CD4-positive, alpha-beta T cell treated with Interleukin-6 for 4 hours (primary cell): ENCODE results near the gene XRCC6.
"Not testable (repeated sequence)": the region's sequence is repeated elsewhere in the genome, so short reads cannot be mapped to it uniquely, and the experiment has no call there.

Source experiments
- DNase-seq: peaks from one replicate; pipeline ENCODE4 v3.0.0-alpha.2; 2020; ENCODE audit warnings: mixed read lengths

XRCC6 gene

DNA sequence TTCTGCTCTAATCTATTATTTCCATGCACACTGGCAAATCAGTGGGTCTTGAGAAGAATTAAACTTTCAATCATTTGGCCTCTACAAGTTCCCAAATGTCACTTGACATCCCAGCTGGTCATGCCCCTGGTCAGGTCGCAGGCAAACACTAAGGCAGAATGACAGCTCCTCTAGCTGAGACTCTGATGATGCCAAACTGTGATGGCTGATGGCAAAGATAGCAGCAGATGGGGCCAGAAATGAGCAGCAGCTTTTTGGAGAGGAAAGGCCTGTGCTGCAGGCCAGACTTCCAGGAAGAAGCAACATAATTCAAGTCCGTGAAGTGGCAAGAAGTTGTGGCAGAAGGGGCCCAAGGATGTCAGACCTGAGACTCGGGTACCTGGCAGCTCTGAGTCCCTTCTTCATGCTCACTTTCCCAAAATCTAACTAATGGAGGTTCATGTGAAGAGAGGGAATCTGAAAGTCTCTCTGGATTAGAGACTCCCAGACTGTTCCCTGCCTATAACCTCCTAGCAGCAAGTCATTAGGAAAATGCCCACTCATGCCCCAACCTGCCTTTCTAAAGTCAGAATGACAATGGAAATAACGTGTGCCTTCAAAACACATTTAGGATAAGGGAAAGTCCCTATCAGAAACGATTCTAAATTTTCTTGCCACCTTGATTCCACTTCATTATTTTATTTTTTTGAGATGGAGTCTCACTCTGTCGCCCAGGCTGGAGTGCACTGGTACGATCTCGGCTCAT lies 22.0 kb upstream of the XRCC6 start:
- DNase-seq, result no peak

DNA sequence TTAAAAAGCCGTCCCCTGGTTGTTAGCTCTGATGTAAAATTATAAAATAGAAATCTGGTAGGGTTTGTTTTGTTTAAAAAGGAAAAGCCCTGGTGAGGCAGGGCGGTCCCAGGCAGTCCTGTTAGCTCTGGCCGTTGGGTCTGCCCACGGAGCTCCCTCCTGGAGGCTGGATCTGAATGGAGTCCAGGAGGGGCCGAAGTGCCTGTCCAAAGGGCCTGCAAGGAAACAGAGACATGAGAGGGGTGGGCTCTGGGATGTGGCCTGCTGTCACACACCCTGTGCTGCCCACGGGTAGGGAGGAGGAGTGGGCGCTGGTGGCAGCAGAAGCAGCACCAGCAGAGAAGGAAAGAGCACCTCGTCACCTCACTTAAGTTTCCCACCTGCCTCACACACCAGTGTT lies 20.1 kb upstream of the XRCC6 start:
- DNase-seq, result no peak

DNA sequence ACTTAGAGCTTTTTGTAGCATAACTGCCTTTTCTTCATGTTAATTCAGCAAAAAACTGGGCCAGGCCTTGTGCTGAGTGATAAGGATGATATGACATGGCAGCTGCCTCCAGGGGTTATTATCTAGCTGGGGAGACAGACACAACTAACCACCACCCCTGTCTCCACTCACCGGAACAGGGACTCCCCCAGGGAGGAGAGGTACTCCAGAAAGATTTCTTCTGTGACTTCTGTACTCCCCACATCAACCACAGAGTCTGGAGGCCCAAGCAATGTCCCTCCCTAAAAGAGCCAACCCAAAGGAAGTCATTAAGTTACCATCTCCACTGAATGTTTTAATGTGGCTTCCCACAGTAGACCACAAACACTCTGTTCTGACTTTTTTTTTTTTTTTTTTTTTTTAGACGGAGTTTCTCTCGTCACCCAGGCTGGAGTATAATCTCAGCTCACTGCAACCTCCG lies 17.2 kb upstream of the XRCC6 start:
- peak; percentile 39 for DNase-seq

DNA sequence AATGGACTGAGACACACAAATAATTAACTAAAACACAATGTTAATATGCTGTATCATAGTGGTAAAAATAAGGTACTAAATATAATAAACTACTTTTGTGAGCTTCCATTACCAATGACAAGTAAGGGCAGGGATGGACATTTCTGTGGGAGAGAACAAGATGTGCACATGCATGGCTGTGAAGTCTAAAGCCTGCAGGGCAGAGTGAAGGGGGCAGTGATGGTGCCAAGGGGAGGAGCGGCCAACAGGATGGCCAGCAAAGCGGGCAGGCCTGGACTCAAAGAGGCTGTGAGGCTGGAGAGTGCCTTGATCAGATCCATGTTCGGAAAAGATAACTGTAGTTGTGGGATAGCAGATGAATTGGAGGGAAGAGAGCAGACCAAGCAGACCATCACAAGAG lies 12.7 kb upstream of the XRCC6 start:
- no peak for DNase-seq

DNA sequence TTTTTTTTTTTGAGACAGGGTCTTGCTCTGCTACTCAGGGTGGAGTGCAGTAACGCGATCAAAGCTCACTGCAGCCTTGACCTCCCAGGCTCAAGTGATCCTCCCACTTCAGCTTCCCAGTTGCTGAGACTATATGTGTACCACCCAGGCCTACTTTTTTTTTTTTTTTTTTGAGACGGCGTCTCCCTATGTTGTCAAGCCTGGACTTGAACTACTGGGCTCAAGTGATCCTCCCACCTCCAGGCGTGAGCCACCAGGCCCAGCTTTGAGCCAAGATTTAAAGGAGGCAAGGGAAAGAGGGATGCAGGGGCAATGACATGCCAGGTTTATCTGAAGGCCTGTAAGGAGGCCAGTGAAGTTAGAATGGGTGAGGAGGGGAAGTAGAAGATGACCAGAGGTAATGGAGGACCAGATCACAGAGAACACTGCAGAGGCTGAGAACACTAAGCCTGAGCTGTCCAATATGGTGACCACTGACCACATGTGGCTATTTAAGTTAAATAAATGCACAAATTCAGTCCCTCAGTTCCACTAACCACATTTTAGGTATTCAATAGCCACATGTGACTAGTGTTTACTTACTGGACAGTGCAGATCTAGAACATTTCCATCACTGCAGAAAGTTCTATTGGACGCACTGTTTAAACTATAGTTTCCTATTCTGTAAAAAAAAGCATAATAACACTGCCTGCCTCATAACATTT lies 8.3 kb upstream of the XRCC6 start:
- DNase-seq, result no peak

DNA sequence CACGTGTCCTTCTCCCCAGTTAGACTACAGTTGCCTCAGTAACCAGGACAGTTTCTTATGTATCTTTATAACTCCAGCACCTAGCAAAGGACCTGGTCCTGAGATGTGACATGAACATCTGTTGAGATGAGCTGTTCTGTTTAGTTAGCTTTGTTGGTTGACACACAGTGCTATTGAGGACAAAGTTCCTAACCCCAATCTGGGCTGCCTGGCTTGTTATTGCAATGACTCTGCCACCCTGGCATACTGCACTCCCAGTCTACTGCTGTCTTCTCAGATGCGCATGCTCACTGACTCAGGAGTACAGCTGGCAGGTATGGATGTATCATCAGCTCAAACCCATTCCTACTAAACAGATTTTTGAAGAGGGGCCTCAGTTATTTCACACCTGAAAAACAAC lies 7.6 kb upstream of the XRCC6 start:
- DNase-seq, result no peak

DNA sequence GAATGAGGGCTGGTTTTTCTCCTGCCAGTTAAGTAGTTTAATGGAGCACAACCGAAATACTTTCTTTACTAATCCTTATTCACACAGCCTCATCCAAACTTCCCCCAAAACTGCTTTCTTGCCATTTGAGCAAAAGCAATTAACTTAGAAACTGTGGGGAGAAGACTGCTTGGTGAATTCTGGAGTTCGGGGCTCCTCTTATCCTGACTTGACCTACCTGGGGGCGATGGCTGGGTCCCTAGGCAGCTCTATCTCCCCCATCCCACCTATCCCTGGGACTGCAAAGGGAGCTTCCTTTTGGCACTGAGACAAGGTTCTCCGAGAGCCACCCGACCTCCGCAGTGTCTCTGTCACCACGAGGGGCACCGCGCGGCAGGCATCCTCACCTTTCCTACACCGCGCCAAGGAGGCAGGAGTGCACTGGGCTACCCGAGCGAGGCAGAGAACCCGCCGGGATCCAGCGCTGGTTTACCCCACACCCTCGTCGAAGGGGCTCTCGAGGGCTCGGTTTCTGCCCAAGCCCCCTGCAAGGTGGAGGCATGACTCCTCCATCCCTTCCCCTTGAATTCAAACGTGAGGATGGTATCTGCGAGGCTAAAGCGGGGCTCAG lies 1.0 kb upstream of the XRCC6 start:
- DNase-seq, result peak; percentile 40

DNA sequence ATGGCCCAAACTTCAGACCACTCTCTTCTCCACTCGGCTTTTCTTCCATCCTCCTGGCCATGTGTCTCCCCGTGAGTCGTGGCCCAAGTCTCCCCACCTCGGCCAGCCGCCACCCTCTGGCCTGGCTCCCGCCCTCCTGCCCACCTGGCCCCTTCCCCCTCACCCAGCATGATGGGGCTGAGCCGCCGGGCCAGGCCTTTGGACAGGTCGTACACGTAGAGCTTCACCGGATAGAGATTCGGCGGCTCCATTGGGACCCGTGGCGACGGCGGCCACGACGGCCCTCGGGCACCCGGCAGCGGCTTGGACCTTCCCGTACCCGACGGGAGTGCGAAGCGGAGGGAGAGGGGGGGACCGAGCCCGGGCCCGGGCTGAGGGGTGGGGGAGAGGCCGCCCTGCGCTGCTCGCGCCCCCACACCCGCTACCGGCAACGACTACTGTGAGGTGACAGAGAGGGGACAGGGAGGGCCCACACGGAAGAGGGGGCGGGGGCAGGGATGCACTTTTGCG lies 451 bp upstream of the XRCC6 start, which contains the start of gene DESI1:
Gene DESI1 (minus strand): TSS at position 455 of the 510 bp plus-strand sequence. CDS start 204 bp downstream, at position 251.
- DNase-seq, result no peak

DNA sequence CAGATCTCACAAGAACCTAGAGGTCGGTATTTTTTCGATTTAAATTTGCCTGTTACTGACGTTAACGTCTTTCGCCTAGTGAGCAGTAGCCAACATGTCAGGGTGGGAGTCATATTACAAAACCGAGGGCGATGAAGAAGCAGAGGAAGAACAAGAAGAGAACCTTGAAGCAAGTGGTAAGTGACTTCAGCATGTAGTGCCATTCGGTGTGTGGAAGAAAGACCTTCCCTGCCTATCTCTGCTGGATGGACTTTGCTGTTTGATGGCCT lies 750 bp downstream of the XRCC6 start:
- no peak for DNase-seq

DNA sequence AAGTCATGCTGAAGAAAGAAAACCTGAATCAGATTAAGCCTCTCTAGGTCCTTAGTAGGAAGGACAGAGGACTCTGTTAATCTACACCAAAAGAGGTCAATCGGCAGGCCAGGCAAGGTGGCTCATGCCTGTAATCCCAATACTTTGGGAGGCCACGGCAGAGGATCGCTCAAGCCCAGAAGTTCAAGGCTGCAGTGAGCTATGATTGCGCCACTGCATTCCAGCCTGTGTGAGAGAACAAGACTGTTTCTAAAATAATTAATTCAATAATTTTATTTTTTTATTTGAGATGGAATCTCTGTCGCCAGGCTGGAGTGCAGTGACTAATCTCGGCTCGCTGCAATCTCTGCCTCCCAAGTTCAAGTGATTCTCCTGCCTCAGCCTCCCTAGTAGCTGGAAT lies 4.5 kb downstream of the XRCC6 start:
- no peak for DNase-seq

DNA sequence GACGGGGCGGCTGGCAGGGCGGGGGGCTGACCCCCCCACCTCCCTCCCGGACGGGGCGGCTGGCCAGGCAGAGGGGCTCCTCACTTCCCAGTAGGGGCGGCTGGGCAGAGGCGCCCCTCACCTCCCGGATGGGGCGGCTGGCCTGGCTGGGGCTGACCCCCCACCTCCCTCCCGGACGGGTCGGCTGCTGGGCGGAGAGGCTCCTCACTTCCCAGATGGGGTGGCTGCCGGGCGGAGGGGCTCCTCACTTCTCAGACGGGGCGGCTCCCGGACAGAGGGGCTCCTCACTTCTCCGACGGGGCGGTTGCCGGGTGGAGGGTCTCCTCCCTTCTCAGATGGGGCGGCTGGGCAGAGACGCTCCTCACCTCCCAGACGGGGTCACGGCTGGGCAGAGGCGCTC lies 10.0 kb downstream of the XRCC6 start:
- DNase-seq, result not testable (repeated sequence)

DNA sequence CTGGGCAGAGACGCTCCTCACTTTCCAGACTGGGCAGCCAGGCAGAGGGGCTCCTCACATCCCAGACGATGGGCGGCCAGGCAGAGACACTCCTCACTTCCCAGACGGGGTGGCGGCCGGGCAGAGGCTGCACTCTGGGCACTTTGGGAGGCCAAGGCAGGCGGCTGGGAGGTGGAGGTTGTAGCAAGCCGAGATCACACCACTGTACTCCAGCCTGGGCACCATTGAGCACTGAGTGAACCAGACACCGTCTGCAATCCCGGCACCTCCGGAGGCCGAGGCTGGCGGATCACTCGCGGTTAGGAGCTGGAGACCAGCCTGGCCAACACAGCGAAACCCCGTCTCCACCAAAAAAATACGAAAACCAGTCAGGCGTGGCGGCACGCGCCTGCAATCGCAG lies 10.5 kb downstream of the XRCC6 start:
- DNase-seq, result not testable (repeated sequence)

DNA sequence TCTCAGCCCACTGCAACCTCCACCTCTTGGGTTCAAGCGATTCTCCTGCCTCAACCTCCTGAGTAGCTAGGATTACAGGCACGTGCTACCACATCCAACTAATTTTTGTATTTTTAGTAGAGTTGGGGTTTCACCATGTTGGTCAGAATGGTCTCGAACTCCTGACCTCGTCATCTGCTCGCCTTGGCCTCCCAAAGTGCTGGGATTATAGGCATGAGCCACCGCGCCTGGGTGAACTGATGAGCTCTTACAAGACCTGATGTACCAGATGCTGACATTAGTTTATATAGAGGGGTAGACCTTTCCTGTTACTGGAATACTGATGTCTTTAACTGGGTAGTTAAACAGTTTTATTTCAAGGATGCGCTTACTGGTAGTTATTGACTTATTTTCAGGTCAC lies 13.5 kb downstream of the XRCC6 start:
- not testable (repeated sequence) for DNase-seq

DNA sequence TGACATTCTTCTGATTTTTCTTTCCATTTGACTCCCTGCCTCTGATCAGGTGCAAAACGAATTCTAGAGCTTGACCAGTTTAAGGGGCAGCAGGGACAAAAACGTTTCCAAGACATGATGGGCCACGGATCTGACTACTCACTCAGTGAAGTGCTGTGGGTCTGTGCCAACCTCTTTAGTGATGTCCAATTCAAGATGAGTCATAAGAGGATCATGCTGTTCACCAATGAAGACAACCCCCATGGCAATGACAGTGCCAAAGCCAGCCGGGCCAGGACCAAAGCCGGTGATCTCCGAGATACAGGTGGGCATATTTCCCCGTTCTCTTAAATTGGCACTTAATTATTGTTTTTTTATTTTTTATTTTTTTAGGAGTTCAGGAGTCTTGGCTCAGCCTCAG lies 15.4 kb downstream of the XRCC6 start:
- no peak for DNase-seq

DNA sequence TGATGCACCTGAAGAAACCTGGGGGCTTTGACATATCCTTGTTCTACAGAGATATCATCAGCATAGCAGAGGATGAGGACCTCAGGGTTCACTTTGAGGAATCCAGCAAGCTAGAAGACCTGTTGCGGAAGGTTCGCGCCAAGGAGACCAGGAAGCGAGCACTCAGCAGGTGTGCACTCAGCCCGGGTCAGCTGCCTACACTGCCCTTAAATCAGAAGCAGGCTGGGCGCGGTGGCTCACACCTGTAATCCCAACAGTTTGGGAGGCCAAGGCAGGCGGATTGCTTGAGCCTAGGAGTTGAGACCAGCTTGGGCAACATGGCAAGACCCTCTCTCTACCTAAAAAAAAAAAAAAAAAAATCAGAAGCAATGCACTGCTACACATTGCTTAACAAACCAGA lies 16.5 kb downstream of the XRCC6 start:
- not testable (repeated sequence) for DNase-seq

DNA sequence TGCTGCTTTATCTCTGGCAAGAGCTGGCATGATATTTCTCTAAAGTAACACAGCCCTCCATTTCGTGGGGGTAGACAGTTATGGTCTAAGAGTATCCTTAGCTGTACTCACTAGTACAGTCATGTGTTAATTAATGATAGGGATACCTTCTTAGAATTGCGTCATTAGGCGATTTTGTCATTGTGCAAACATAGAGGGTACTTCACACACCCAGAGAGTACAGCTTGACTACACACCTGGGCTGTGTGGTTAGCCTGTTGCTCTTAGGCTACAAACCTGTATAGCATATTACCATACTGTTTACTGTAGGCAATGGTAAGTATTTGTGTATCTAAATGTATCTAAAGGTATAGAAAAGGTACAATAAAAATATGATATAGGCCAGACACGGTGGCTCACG lies 17.0 kb downstream of the XRCC6 start:
- no peak for DNase-seq

DNA sequence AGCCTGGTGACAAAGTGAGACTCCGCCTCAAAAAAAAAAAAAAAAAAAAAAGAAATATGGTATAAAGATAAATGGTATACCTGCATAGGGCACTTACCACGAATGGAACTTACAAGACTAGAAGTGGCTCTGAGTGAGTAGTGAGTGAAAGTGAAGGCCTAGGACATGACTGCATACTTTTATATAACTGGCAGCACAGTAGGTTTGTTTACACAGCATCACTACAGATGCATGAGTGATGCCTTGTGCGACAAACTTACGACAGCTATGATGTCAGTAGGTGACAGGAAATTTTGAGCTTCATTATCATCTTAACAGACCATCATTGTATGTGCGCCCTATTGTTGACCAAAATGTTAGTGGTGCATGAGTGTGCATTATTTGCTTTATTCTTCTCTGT lies 17.7 kb downstream of the XRCC6 start:
- DNase-seq, result no peak

DNA sequence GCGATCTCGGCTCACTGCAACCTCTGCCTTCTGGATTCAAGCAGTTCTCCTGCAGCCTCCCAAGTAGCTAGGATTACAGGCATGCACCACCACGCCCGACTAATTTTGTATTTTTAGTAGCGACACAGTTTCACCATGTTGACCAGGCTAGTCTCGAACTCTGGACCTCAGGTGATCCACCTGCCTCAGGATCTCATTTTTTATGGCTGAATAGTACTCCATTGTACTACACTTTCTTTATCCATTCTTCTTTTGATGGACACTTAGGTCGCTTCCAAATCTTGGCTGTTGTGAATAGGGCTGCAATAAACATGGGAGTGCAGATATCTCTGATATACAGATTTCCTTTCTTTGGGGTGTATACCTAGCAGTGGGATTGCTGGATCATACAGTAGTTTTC lies 20.8 kb downstream of the XRCC6 start:
- DNase-seq, result no peak

DNA sequence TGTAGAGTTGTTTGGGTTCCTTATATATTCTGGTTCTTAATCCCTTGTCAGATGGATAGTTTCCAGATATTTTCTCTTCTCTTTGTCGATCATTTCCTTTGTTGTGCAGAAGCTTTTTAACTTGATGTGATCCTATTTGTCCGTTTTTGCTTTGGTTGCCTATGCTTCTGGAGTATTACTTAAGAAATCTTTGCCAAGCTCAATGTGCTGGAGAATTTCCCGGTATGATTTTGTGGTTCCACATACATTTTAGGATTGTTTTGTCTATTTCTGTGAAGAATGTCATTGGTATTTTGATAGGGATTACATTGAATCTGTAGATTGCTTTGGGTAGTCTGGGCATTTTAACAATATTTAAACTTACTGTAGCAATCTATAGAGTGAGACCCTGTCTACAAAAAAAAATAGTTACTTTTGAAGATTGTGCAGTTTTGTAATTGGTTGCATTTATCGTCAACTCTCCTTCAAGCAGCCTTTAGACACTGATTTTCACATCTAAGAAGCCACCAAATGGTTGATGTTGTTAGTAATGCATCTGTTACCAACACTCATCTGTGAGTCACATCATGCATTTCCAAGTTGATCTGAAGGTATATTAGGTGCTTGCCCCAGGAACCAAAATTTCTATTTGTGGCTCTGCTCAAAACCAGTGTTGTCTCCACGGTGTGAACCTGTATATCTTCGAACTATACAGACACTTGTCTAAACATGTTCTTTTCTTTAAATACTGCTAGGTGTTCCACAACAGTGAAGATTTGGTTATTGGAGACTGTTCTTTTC lies 21.4 kb downstream of the XRCC6 start:
- DNase-seq, result no peak

DNA sequence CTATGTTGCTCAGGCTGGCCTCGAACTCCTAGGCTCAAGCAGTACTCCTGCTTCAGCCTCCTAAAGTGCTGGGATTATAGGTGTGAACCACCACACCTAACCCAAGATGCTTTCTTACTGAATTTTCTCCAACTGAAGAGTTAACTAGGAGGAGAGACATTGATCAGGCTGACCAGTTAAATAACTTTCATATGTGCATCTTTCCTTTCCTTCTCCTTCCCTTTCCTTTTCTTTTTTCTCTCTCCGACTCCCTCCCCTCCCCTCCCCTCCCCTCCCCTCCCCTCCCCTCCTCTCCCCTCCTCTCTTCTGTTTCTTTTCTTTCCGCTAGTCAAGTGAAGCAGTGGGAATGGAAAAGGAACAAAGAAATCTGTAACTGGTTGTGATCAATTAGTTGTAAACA lies 26.7 kb downstream of the XRCC6 start:
- DNase-seq, result no peak

DNA sequence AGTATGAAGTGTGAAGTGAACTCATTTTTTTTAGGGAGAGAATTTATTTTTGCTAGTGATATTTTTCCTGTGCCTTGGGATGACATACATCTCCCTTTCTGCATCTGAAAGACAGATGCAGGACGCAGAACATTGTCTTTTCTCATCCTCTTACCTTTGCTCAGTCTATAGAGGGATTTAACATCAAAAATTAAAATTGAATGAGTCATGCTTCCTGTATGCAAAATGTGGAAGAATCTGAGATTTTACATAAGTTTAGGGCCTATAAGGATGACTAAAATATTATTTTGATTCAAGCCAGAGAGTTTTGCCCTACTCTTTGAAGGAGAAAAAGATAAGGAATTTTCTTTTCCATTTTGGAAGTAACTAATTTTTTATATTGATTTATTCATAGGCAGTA lies 27.3 kb downstream of the XRCC6 start:
- DNase-seq, result no peak

DNA sequence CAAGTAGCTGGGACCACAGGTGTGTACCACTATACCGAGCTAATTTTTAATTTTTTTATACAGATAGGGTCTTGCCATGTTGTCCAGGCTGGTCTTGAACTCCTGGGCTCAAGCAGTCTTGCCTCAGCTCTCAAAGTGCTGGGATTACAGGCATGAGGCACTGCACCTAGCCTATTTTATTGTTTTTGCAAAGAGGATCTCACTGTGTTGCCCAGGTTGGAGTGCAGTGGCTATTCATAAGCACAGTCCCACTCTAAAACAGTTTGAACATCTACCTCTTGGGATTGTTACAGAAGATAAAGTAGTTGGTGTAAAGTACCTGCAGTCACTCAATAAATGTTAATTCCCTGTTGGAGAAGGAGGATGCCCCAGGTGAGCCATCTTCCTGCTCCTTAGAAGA lies 29.1 kb downstream of the XRCC6 start:
- no peak for DNase-seq

DNA sequence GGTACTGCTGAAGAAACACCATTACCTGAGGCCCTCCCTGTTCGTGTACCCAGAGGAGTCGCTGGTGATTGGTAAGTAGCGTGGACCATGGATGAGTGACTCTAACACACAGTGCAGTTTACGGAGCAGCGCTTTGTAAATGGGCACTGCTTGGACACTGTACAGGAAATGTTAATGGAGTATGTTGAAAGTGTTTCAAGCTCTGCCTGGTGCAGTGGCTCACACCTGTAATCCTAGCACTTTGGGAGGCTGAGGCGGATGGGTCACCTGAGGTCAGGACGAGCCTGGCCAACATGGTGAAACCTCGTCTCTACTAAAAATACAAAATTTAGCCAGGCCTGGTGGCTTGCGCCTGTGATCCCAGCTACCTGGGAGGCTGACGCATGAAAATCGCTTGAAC lies 29.7 kb downstream of the XRCC6 start:
- no peak for DNase-seq
